ENCODE data around the gene GAB1.
"Not testable (repeated sequence)": the region's sequence is repeated elsewhere in the genome, so short reads cannot be mapped to it uniquely, and the experiment has no call there.

The GAB1 gene

GRCh38 chr4:143339497-143339896 lies 2.8 kb downstream of the GAB1 start:
- DNase-seq, result no peak

DNA sequence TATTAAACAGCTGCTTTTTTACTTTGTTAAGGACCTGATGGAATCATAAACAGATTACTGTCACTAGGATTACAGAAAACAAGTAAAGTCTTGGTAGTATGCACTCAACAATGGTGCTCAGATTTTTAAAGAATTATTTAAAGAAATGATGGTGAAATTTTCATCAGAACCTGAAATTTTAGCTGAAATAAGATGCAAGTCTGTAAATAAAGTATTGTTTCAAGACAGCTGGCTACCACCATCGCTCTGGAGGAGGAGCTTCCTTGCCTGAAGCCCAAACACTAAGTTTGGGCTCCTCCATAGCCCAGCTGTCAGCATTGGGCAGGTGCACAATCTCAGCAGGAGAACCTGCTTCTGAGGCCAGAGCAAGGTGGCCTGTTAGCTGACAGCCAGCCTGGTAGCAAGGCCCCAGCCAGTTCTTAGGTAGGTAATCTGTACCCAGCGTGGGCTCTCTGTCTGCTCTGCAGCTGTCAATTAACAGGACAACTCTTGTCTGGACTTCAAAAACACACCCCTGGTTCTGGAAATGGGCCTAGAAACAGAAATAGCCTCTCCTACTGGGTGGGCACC lies 4.6 kb downstream of the GAB1 start:
- no peak for DNase-seq

DNA sequence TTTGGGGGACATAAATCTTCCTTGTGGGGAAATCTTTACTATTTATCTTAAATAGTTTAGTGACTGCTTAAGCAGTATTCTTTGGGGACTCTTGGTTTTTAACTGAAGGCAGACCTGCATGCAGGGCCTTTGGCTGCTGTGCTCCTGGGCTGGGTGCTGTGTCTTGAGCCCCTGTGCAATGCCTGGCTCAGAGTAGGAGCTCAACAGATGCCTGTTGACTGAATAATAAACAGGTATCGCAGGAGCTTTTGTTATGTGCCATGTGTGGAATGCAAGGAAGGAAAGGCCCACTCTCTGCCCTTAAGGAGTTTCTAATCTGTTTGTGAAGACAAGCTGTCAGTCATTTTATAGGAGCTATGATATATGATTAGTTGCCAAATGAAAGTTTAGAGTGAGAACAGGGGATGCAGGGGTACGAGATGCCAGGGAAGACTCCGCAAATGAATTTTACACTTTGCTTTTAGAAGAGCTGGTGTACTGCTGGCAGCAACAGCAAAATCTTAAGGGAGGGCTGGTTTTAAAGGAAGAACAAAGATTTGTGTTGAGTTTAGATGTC lies 6.7 kb downstream of the GAB1 start:
- DNase-seq, result no peak

GRCh38 chr4:143344041-143344440 lies 7.4 kb downstream of the GAB1 start:
- no peak for DNase-seq

- DNase-seq, result no peak
These were observed 8.1 kb downstream of the GAB1 start for GRCh38 chr4:143344774-143345173.

DNA sequence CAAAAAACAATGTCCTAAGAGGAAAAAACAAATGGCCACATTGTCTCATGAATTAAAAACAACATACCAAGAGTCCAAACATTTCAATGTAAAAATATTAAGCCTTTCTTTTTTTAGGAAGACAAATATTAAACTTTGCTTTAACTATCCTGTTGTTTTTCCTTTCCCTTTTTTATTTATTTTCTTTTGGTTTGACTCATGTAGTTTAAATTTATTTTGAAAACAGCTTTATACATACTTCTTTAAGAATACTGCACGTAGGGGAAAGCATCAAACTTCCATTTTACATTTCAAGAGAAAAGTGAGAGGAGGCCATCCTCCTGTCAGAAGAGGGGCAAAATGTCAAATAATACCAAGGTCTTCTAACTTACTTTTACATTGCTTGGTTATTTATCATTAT lies 8.7 kb downstream of the GAB1 start:
- DNase-seq, result no peak

- DNase-seq, result no peak
These were observed 9.5 kb downstream of the GAB1 start for GRCh38 chr4:143346206-143346605.

- no peak for DNase-seq
These were observed 10.9 kb downstream of the GAB1 start for GRCh38 chr4:143347484-143348111.

GRCh38 chr4:143348233-143349077 lies 11.8 kb downstream of the GAB1 start:
- DNase-seq, result no peak

DNA sequence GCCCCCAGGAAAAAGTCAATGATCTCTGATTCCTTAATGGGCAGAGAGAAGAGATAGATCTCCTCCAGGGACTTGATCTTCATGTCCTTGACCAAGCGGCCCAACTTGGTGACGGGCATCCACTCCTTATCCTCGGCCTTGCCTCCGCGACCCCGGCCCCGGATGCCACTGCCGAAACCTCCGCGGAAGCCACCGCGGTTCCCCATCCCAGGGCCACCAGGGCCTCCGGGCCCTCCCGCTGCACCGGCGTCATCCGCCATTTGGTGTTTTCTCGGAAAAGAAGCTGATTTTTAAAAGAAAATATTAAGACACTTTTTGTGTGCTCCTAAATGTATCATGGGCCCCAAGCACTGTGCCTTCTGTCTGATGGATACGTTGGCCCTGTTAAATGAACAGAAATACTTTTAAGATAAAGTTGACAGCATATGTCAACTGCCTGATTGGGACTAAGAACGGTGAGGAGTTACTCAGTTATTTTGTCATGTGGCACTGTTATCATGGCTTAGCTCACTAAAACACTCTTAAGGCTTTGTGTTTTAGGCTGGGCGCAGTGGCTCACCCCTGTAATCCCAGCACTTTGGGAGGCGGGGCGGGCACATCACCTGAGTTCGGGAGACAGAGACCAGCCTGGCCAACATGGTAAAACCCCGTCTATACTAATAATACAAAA lies 13.3 kb downstream of the GAB1 start:
- not testable (repeated sequence) for DNase-seq

DNA sequence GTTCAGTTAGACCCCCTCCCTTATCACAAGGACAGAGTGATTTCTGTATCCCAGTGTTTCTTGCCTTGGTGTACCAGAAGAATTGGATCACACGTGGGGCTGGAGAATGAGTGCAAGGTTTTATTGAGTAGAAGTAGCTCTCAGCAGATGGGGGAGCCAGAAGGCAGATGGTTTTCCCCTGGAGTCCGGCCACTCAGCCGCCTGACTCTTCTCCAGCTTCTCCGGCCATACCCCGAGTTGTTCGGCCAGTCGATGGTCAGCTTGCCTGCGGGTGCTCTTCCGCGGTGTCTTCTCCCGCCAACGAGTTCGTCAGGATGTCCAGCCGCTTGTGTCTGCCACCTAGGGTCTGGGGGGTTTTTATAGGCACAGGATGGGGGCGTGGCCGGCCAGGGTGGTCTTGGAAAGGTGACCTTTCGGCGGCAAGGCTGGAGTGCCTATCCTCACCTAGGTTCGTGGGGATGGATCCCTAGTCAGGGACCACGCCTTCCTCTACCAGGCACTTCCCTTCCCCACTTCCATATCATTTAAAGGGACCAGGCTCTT lies 14.5 kb downstream of the GAB1 start:
- DNase-seq, result no peak

DNA sequence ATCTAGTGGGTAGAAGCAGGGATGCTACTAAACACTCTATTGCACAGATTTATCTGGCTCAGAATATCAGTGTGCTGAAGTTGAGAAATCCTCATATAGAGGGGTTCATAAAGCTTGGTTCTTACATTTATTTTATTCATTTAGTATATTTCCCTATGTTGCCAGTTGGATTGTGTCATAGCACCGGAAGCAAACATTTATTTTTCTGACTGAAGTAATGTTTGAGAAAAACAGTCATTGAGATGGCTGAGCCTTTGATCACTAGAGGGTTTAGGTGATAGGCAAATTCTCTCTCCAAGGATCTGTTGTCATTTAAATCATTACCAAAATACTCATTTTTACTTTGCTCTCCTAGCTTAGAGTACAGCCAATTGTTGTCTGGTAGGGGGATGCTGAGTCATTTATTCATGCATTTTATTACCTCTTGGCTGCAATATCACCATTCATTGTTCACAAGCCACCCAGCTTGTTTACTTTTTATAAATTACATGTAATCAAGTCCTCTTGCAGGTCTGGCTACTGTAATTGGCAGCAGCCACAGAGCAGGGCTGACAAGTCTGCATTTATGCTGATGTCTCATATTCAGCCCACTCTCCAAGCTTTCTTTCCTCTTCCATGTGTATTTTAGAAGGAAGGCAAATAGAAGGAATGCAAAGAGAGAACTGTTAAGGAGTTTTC lies 15.2 kb downstream of the GAB1 start:
- no peak for DNase-seq

DNA sequence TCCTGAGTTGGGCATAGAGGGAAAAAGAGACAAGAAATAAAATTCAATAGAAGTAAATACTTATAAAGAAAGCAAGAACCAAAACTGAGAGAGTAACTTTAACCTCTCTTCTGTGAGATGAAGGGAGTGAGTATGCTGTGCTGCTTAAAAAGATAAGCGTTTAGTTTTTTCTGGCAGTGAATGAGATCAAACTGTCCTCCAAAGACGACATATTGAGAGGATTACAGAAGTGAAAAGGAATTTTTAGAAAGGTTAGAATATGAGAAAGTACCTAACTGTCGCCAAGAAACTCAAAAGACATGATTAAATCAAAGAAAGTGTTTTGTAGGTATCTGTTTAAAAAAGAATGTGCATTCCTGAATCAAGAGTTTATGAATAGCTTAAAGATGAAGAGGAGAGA lies 16.0 kb downstream of the GAB1 start:
- no peak for DNase-seq

DNA sequence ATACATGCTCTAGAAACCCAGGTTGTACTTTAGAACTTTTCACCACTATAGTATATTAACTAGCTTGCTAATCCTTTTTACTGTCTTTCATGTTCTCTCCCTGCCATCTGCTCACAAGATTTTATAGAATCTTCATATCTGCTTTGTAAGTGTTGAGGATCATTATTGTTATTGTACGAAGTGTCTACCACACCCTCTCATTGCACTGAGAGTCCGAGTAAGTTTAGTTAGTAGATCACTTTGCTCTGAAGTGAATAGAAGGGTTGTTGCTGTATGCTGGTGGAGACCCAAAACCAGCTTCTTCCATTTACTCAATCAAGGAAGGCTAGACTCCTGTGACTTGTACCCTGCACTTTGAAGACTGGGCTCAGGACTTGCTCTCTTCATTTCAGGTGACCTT lies 17.1 kb downstream of the GAB1 start:
- DNase-seq, result no peak

DNA sequence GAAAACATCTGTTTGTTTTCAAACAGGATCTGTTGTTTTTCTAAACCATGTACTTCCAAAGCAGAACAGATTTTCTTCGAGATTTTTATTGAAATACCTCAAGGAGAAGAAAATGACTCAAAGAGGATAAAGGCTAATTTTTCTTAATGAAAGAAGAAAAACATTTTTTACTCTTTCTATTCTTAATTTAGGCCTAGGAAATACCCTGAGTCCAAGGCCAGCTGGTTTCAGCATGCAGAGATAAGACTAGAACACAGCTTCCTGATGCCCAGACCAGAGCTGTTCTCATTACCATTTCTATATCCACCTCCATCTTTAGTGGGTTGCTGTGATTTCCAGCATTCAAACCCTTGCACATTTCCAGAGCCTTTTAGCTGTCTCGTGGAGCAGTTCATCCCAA lies 18.3 kb downstream of the GAB1 start:
- DNase-seq, result no peak

DNA sequence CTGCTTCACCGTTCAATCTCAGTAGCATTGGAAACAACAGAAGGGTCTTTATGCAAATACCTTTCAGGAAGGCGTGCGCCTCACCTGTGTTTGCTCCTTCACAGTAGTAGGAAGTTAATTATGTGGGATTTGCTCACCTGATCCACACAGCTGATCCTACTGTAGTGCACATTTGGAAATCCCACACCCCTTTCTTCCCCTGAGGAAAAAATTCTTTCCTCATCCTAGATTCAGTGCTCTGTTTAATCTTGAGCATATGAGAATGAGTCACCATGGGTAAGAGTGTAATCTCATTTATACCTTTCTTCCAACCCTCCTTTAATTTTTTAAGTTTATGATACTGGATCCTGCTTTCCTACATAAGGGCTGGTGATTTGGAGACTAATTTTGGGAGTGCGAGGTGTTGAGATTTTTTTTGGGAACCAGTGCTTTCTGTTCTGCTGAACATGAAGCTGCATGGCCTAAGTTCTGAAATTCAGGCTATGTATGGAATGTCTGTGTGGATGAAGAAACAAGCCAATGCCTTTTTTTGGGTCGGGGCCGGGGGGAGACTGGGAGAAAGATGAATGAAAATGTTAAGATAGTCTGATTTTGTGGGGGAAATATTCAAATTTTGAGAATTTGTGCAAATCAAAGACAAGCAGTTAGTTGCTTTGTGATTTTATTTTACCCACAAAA lies 19.0 kb downstream of the GAB1 start:
- no peak for DNase-seq

DNA sequence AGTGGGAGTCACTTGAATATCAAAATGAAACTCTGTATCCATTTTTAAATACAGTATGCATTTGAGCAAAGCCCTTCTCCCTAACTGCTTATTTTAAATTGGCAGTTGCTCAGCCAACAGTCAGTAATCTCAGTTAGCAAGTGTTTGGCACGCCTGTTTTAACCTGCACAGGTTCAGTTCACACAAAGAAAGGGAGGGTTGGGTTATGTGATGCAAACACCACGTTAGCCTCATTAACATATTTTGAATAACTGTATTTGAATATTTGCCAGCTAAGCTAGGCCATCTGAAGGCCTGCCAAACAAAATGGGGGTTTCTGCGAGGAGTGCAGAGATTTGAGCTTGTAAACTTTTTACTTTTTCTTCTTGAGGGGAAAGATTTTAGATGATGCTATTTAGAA lies 19.8 kb downstream of the GAB1 start:
- no peak for DNase-seq

DNA sequence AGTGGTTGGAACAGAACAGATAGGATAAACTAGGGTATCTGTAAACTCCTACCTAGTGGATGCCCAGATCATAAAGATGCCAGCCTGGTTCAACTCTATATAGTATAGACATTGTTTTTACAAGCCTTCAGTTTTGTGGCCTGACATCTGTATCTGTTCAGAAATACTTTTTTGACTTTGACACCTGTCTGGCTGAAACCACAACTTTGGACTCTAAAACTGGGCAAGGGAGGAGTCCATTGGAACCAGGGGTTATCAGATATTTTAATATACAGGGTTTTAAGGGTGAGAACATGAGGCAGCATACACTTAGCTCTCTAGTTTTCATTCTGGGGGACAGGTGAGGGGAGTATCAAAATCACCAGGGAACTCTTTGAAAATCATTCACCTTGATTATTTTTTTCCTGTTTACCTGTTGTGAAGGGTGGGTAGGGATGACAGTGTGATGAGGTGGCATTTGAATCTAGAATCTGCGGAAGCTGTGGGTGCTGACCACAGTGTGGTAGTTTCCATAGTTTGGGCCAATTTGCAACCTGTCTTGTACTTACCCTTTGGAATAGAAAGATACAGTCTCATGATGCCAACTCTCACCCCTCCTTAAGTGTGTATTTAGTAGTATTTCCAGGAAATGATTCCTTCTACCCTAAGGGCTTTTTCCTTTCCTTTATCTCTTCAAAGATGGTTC lies 20.6 kb downstream of the GAB1 start:
- DNase-seq, result no peak

DNA sequence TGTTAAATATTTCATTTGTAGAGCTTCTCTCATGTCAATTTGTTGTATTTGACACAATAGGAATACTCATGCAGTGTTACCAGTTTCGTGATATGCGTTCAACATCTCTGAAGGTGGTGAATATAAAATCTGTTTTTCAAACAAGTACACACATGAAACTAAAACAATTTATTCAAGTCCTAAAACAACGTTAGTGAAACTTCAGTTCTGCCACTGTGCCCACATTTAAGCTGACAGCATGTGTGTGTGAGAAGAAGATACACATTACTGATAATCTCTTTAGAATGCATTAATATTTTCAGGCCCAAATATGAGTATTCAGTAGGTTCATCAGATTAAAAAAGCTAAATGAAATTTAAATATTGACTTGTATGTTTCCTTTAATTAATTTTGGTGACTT lies 21.7 kb downstream of the GAB1 start:
- no peak for DNase-seq

DNA sequence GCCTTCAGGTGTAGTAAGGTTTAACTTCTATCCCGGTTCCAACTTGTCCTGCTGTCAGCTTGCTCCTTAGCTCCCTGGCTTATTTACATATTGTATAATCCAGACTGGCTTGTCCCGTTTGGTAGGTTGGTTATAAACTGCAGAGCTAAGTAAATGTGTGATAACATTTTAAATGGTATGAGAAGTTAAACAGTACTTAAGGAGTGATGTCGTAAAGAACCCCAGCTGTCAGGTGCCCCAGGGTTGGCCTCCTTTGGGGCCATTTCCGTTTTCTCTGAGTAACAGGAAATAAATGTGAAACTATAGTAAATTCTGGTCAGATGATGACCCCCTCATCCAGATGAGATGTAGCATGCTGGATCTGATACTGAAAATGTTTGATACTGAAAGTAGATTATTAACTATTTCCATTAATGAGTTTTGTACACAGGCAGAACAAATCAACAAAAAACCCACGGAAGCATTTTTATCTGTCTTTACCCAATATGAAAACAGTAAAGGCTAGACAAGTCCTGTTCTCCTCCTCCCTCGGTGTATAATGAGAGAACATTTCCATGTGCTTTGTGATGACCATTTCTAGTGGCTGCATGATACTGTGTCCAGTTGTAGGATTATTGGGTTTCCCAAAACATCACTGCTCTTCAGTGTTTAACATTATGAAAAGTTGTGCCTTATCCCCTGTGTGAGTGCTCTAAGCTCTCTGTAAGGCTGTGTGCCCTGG lies 22.4 kb downstream of the GAB1 start:
- no peak for DNase-seq
